Activated T-helper 2 cell treated with anti-CD3 and anti-CD28 coated beads, Interferon-gamma antibody, Interleukin-2, Interleukin-4, amounts not matched to agents 10 μg/mL and 5 μg/mL and 100 μg/mL, durations not matched to agents 14 hours and 24 hours and 36 hours (primary cell): ENCODE measurements around the gene SCTR. TPM values are rescaled to one million over a fixed set of nuclear protein-coding genes. Genes with fewer than 3 reads are reported as not detected.

Source experiments
- DNase-seq: peaks from one replicate; pipeline ENCODE4 v3.0.0; 2021; ENCODE audit warnings: low spot score
- H3K27ac Mint-ChIP-seq: one replicate; pipeline ENCODE4 v1.8.0; 2021; ENCODE audit warnings: mixed read lengths
- H3K27me3 Mint-ChIP-seq: one replicate; pipeline ENCODE4 v1.8.0; 2021; ENCODE audit warnings: low read depth, mixed read lengths
- H3K36me3 Mint-ChIP-seq: one replicate; pipeline ENCODE4 v1.8.0; 2021; ENCODE audit warnings: low read depth, mixed read lengths
- H3K4me1 Mint-ChIP-seq: one replicate; pipeline ENCODE4 v1.8.0; 2021; ENCODE audit warnings: low read depth, mixed read lengths
- H3K4me3 Mint-ChIP-seq: one replicate; pipeline ENCODE4 v1.8.0; 2021; ENCODE audit warnings: low read depth, mild to moderate bottlenecking, moderate library complexity, mixed read lengths
- H3K9me3 Mint-ChIP-seq: one replicate; pipeline ENCODE4 v1.8.0; 2021; ENCODE audit warnings: mixed read lengths
- intact Hi-C: fragments of 100-400 bp; cut with micrococcal nuclease; formaldehyde crosslinking; loops from one replicate; pipeline ENCODE4 v1.15.1; 2023
- total RNA-seq: library from RNA; stranded (reverse); gene quantifications from 2 replicates; pipeline ENCODE4 v1.2.3, GENCODE V29; 2022

SCTR gene
- total RNA-seq, 1 donor from 2014 or later = not detected

GRCh38 chr2:119438726-119439284, 85.5 kb downstream of the SCTR start:
- no peaks in the 10 kb centered on the region for H3K27me3 Mint-ChIP-seq
- H3K27ac Mint-ChIP-seq = no peak overlapping the region
- no peaks in the 10 kb centered on the region for H3K4me1 Mint-ChIP-seq
- intact Hi-C loops = no loop called here
- no peaks in the 10 kb centered on the region for H3K36me3 Mint-ChIP-seq
- no peak for DNase-seq
- no peak overlapping the region for H3K4me3 Mint-ChIP-seq
- H3K9me3 Mint-ChIP-seq = no peaks in the 10 kb centered on the region

GRCh38 chr2:119438128-119438656, 86.1 kb downstream of the SCTR start:
- Mint-ChIP-seq H3K4me3 (no peak overlapping the region), H3K27me3 (peaks cover 4% of the 10 kb centered on the region), H3K27ac (no peak overlapping the region), H3K4me1 (no peaks in the 10 kb centered on the region), H3K36me3 (no peaks in the 10 kb centered on the region), H3K9me3 (no peaks in the 10 kb centered on the region)
- intact Hi-C loops = no loop called here
- DNase-seq = no peak

GRCh38 chr2:119436993-119437772, 87.1 kb downstream of the SCTR start:
- Mint-ChIP-seq H3K27me3 (peaks cover 14% of the 10 kb centered on the region), H3K4me3 (no peak overlapping the region), H3K4me1 (peaks cover 1% of the 10 kb centered on the region), H3K9me3 (no peaks in the 10 kb centered on the region), H3K36me3 (no peaks in the 10 kb centered on the region), H3K27ac (no peak overlapping the region)
- intact Hi-C loops = no loop called here
- DNase-seq = no peak

GRCh38 chr2:119435953-119436297, 88.4 kb downstream of the SCTR start:
- Mint-ChIP-seq H3K9me3 (no peaks in the 10 kb centered on the region), H3K27ac (no peak overlapping the region), H3K36me3 (no peaks in the 10 kb centered on the region), H3K4me3 (no peak overlapping the region), H3K27me3 (peaks cover 20% of the 10 kb centered on the region), H3K4me1 (peaks cover 3% of the 10 kb centered on the region)
- intact Hi-C loops = no loop called here
- no peak for DNase-seq

GRCh38 chr2:119435081-119435952, 89.0 kb downstream of the SCTR start:
- H3K27ac Mint-ChIP-seq = no peak overlapping the region
- no peak overlapping the region for H3K4me3 Mint-ChIP-seq
- H3K36me3 Mint-ChIP-seq = no peaks in the 10 kb centered on the region
- peaks cover 26% of the 10 kb centered on the region for H3K27me3 Mint-ChIP-seq
- H3K4me1 Mint-ChIP-seq = peaks cover 3% of the 10 kb centered on the region
- H3K9me3 Mint-ChIP-seq = no peaks in the 10 kb centered on the region
- intact Hi-C loops = no loop called here
- no peak for DNase-seq

- peaks cover 3% of the 10 kb centered on the region for H3K4me1 Mint-ChIP-seq
- no peak for DNase-seq
- no peaks in the 10 kb centered on the region for H3K36me3 Mint-ChIP-seq
- H3K27ac Mint-ChIP-seq = no peak overlapping the region
- H3K4me3 Mint-ChIP-seq = no peak overlapping the region
- intact Hi-C loops = no loop called here
- H3K9me3 Mint-ChIP-seq = no peaks in the 10 kb centered on the region
- H3K27me3 Mint-ChIP-seq = peaks cover 31% of the 10 kb centered on the region
Observed at GRCh38 chr2:119434664-119435063, 89.6 kb downstream of the SCTR start.

- Mint-ChIP-seq H3K27me3 (peaks cover 34% of the 10 kb centered on the region), H3K9me3 (no peaks in the 10 kb centered on the region), H3K4me1 (peaks cover 3% of the 10 kb centered on the region), H3K4me3 (no peak overlapping the region), H3K27ac (no peak overlapping the region), H3K36me3 (no peaks in the 10 kb centered on the region)
- intact Hi-C loops = no loop called here
- no peak for DNase-seq
Observed at GRCh38 chr2:119433636-119434327, 90.5 kb downstream of the SCTR start.

- Mint-ChIP-seq H3K27me3 (peaks cover 35% of the 10 kb centered on the region), H3K9me3 (no peaks in the 10 kb centered on the region), H3K4me3 (no peak overlapping the region), H3K4me1 (peaks cover 3% of the 10 kb centered on the region), H3K27ac (no peak overlapping the region), H3K36me3 (no peaks in the 10 kb centered on the region)
- intact Hi-C loops = no loop called here
- no peak for DNase-seq
Observed at GRCh38 chr2:119432851-119433522, 91.3 kb downstream of the SCTR start.

GRCh38 chr2:119431976-119432850, 92.1 kb downstream of the SCTR start:
- Mint-ChIP-seq H3K4me1 (peaks cover 3% of the 10 kb centered on the region), H3K4me3 (no peak overlapping the region), H3K9me3 (no peaks in the 10 kb centered on the region), H3K36me3 (no peaks in the 10 kb centered on the region), H3K27ac (no peak overlapping the region), H3K27me3 (peaks cover 42% of the 10 kb centered on the region)
- intact Hi-C loops = no loop called here
- no peak for DNase-seq

GRCh38 chr2:119431155-119431975, 92.9 kb downstream of the SCTR start, which contains the start of gene TMEM37:
Gene TMEM37, plus strand, starts transcription at chr2:119431854. Its CDS starts 50 bp downstream, at chr2:119431904.
- no peaks in the 10 kb centered on the region for H3K36me3 Mint-ChIP-seq
- intact Hi-C loops = no loop called here
- DNase-seq = no peak

GRCh38 chr2:119430023-119430498, 94.2 kb downstream of the SCTR start:
- no peak for DNase-seq
- intact Hi-C loops = no loop called here
- Mint-ChIP-seq H3K4me1 (peaks cover 3% of the 10 kb centered on the region), H3K27ac (no peak overlapping the region), H3K9me3 (no peaks in the 10 kb centered on the region), H3K4me3 (no peak overlapping the region), H3K27me3 (peaks cover 51% of the 10 kb centered on the region), H3K36me3 (no peaks in the 10 kb centered on the region)

More at GRCh38 chr2:119431155-119431975, 92.9 kb downstream of the SCTR start, which contains the start of gene TMEM37:
- no peak within 1 kb of the TSS for H3K27ac Mint-ChIP-seq
- peaks cover 48% of the 10 kb centered on the region for H3K27me3 Mint-ChIP-seq
- H3K4me3 Mint-ChIP-seq = no peak within 1 kb of the TSS
- no peaks in the 10 kb centered on the region for H3K9me3 Mint-ChIP-seq
- H3K4me1 Mint-ChIP-seq = peaks cover 3% of the 10 kb centered on the region
